ENCODE results near the gene FYB1.

Gene FYB1

GRCh38 chr5:39176759-39177630, 42.4 kb downstream of the FYB1 start:
- no peak overlapping the region for H3K27ac ChIP-seq

DNA sequence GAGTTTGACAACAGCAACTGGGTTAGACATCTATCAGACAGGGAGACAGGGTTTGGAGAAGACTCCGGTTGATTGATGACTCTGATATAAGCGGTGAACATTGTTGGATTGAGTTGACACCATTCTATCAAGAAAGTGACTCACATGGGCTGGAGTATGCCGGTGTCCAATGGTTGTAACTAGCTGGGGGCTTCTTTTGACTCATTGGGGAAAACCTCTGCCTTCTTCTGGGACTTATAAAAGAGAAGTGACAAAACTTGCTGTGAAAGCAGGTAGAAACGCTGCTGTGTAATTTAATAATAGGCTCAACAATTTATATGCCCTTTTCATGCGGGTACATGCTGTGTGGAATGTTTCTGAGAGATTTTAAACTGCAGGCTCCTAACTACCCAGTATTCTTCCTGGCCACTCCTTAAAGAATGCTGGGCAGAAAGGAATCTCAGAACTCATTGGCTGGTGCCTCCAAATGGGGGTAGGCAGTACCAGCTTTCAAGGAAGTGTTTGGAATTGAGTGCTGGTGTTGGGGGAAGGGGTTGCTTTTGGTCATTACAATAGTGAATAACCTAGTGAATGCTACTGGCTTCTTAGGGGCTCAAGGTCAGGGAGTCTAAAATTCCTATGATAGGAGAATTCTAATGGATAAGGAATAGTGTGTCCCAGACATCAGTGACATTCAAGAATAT, 43.9 kb downstream of the FYB1 start:
- TF ChIP-seq, protein P1, sequence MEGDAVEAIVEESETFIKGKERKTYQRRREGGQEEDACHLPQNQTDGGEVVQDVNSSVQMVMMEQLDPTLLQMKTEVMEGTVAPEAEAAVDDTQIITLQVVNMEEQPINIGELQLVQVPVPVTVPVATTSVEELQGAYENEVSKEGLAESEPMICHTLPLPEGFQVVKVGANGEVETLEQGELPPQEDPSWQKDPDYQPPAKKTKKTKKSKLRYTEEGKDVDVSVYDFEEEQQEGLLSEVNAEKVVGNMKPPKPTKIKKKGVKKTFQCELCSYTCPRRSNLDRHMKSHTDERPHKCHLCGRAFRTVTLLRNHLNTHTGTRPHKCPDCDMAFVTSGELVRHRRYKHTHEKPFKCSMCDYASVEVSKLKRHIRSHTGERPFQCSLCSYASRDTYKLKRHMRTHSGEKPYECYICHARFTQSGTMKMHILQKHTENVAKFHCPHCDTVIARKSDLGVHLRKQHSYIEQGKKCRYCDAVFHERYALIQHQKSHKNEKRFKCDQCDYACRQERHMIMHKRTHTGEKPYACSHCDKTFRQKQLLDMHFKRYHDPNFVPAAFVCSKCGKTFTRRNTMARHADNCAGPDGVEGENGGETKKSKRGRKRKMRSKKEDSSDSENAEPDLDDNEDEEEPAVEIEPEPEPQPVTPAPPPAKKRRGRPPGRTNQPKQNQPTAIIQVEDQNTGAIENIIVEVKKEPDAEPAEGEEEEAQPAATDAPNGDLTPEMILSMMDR (conservative IDR thresholded peaks at IDR 0.05) = no peak
- no peak overlapping the region for H3K27ac ChIP-seq

More at GRCh38 chr5:39176759-39177630, 42.4 kb downstream of the FYB1 start:
- TF ChIP-seq, protein P1 (conservative IDR thresholded peaks at IDR 0.05) = no peak

DNA sequence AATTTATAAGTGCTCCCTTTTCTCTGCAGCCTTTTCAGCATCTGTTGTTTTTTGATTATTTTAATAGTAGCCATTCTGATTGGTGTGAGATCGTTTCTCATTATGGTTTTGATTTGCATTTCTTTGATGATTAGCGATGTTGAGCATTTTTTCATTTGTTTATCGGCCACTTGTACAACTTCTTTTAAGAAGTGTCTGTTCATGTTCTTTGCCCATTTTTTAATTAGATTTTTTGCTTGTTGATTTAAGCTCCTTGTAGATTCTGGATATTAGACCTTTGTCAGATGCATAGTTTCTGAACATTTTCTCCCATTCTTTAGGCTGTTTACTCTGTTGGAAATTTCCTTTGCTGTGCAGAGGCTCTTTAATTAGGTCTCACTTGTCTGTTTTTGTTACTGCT, 46.3 kb downstream of the FYB1 start:
- H3K27ac ChIP-seq = no peak overlapping the region
- TF ChIP-seq, protein P1 (conservative IDR thresholded peaks at IDR 0.05) = no peak

GRCh38 chr5:39172593-39172992, 46.8 kb downstream of the FYB1 start:
- TF ChIP-seq, protein P1 (conservative IDR thresholded peaks at IDR 0.05) = no peak
- H3K27ac ChIP-seq = no peak overlapping the region

- H3K27ac ChIP-seq = no peak overlapping the region
- TF ChIP-seq, protein P1 (conservative IDR thresholded peaks at IDR 0.05) = no peak
Observed at GRCh38 chr5:39171647-39172046, 47.7 kb downstream of the FYB1 start.

DNA sequence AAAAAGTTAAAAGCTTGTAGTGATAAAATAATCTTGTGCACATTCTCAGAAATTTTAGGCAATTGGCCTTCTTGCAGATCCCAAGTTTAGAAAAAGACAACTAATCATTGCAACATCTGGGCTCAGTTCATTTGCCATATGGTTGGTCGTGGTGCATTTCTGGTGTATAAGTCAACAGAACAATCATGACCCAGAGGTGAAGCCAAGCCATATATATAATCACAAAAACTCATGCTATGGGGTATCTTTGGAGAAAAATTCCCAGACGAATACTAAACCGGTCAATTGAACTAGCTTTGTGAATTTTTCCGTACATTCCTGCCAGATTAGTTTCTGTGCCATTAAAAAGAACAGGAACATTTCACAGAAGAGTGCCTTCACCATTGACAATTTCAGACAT, 50.3 kb downstream of the FYB1 start:
- TF ChIP-seq, protein P1 (conservative IDR thresholded peaks at IDR 0.05) = no peak
- H3K27ac ChIP-seq = no peak overlapping the region

- H3K27ac ChIP-seq = no peak overlapping the region
- TF ChIP-seq, protein P1 (conservative IDR thresholded peaks at IDR 0.05) = no peak
Observed at GRCh38 chr5:39167972-39168342, 51.4 kb downstream of the FYB1 start.
